ENCODE results near the gene AP2A2.

AP2A2 gene

GRCh38 chr11:1017269-1018005, 91.8 kb downstream of the AP2A2 start:
- no peak for DNase-seq

GRCh38 chr11:1018091-1018490, 92.4 kb downstream of the AP2A2 start:
- no peak for DNase-seq

GRCh38 chr11:1019321-1019910, 93.7 kb downstream of the AP2A2 start:
- DNase-seq, result no peak

GRCh38 chr11:1020211-1020905, 94.7 kb downstream of the AP2A2 start:
- no peak for DNase-seq

- DNase-seq, result no peak
Measured at GRCh38 chr11:1022411-1022810, 96.7 kb downstream of the AP2A2 start.

- DNase-seq, result no peak
Measured at GRCh38 chr11:1022908-1023810, 97.5 kb downstream of the AP2A2 start.

GRCh38 chr11:1023811-1024596, 98.3 kb downstream of the AP2A2 start:
- no peak for DNase-seq

- no peak for DNase-seq
Measured at GRCh38 chr11:1024597-1025409, 99.1 kb downstream of the AP2A2 start.

GRCh38 chr11:1025410-1026162, 99.9 kb downstream of the AP2A2 start:
- no peak for DNase-seq

- DNase-seq, result no peak
Measured at GRCh38 chr11:1026163-1026450, 100.4 kb downstream of the AP2A2 start.

GRCh38 chr11:1026641-1027482, 101.2 kb downstream of the AP2A2 start:
- no peak for DNase-seq

GRCh38 chr11:1027483-1028290, 102.0 kb downstream of the AP2A2 start:
- DNase-seq, result no peak

- DNase-seq, result no peak
Measured at GRCh38 chr11:1028291-1028540, 102.5 kb downstream of the AP2A2 start.

GRCh38 chr11:1028616-1029015, 102.9 kb downstream of the AP2A2 start:
- DNase-seq, result no peak

GRCh38 chr11:1029051-1029450, 103.4 kb downstream of the AP2A2 start:
- DNase-seq, result no peak

GRCh38 chr11:1029654-1030053, 104.0 kb downstream of the AP2A2 start:
- no peak for DNase-seq

- no peak for DNase-seq
Measured at GRCh38 chr11:1030086-1030485, 104.4 kb downstream of the AP2A2 start.

- no peak for DNase-seq
Measured at GRCh38 chr11:1030556-1030955, 104.9 kb downstream of the AP2A2 start.
